Prostate gland (tissue), 2 donors: ENCODE results near the gene DNLZ.

Source experiments
- POLR2AphosphoS5 ChIP-seq: sonication (generic); formaldehyde crosslinking; IDR thresholded peaks from one replicate; pipeline ENCODE4 v1.6.1; 2017; ENCODE audit warnings: antibody characterized with exemption
- TF ChIP-seq, protein P1 (sequence below), 4 experiments: fragments of 200-600 bp in 2 of 4; fragments of 450-650 bp in 2 of 4; sonication (generic) in 2 of 4; IDR thresholded peaks; 1 replicate in 3 of 4; 2 replicates in 1 of 4; pipeline ENCODE4 v1.5.1; 2016 to 2019; ENCODE audit warnings: antibody characterized with exemption in 4 of 4, mild to moderate bottlenecking in 2 of 4, moderate library complexity in 2 of 4

DNA sequence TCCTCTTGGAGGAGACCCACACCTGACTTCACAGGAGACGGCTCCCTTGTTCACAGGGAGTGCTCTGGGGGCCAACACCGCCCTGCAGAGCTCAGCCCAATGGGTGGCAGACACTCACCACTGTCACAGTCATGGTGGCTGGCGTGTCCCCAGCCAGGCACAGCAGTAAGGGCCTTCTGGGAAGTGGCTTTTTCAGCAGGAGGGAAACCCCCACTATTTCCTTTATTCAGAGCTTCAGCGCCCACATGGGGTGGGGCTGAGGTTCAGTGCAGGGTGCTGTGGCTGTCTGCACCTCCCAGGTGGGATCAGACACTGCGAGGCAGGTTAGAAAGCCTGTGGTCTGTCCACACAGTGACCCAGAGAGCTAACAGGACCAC, 40.0 kb upstream of the DNLZ start:
- TF ChIP-seq, protein P1, sequence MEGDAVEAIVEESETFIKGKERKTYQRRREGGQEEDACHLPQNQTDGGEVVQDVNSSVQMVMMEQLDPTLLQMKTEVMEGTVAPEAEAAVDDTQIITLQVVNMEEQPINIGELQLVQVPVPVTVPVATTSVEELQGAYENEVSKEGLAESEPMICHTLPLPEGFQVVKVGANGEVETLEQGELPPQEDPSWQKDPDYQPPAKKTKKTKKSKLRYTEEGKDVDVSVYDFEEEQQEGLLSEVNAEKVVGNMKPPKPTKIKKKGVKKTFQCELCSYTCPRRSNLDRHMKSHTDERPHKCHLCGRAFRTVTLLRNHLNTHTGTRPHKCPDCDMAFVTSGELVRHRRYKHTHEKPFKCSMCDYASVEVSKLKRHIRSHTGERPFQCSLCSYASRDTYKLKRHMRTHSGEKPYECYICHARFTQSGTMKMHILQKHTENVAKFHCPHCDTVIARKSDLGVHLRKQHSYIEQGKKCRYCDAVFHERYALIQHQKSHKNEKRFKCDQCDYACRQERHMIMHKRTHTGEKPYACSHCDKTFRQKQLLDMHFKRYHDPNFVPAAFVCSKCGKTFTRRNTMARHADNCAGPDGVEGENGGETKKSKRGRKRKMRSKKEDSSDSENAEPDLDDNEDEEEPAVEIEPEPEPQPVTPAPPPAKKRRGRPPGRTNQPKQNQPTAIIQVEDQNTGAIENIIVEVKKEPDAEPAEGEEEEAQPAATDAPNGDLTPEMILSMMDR (IDR thresholded peaks at IDR 0.05) = no peak
- no peak for TF ChIP-seq POLR2AphosphoS5
